GM21825 (cell line): ENCODE results near the gene TTC17.
A peak's percentile ranks its signal among the peaks of the same experiment; 100 is the strongest.
"Not testable (repeated sequence)": the region's sequence is repeated elsewhere in the genome, so short reads cannot be mapped to it uniquely, and the experiment has no call there.

ENCODE experiments used
- ATAC-seq: cut with Tn5 transposase; IDR thresholded peaks from one replicate; pipeline ENCODE4 v1.9.1; 2021; ENCODE audit warnings: mild to moderate bottlenecking, moderate library complexity; ENCODE audit not compliant: unreplicated experiment

Gene TTC17

GRCh38 chr11:43384393-43384792, 25.7 kb downstream of the TTC17 start:
- ATAC-seq: no peak

- ATAC-seq: no peak
These were observed 34.0 kb downstream of the TTC17 start for GRCh38 chr11:43392713-43393112.

DNA sequence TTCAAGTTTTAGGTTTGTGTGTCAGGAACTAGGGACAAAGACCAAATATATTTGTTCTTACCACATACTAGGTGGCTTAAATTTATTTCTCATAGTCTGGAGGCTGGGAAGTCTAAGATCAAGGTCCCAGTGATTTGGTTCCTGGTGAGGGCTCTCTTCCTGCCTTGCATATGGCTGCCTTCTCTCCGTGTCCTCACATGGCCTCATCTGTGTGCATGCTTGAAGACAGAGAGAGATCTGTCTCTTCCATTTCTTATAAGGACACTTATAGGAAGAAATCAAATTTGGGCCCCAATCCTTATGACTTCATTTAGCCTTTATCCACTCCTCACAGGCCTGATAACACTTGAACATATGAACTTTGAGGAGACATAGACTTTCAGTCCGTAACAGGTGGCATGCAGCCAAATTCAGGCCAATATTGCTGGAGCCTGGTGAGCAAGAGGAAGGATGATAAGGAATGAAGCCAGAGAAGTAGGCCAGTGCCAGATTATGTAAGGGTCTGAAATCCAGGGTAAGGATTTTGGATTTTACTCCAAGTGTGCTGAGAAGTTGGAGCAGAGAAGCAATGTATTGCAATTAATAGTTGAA, 35.1 kb downstream of the TTC17 start:
- no peak for ATAC-seq

- no peak for ATAC-seq
These were observed 37.9 kb downstream of the TTC17 start for GRCh38 chr11:43396617-43397016.

DNA sequence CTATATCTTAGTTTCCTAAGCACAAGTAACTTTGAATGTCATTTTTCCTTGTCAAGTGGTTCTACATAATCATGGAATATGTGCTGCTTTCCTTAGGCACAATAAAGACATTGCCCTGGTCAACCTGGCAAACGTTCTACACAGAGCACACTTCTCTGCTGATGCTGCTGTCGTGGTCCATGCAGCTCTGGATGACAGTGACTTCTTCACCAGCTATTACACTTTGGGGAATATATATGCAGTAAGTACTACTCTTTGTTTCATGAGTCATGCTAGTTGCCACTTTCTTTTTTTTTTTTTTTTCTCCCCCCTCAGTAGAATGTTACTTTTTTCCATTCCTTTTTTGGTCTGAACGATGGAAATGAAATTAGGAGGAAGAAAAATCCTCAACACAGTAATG, 38.5 kb downstream of the TTC17 start:
- ATAC-seq: no peak

DNA sequence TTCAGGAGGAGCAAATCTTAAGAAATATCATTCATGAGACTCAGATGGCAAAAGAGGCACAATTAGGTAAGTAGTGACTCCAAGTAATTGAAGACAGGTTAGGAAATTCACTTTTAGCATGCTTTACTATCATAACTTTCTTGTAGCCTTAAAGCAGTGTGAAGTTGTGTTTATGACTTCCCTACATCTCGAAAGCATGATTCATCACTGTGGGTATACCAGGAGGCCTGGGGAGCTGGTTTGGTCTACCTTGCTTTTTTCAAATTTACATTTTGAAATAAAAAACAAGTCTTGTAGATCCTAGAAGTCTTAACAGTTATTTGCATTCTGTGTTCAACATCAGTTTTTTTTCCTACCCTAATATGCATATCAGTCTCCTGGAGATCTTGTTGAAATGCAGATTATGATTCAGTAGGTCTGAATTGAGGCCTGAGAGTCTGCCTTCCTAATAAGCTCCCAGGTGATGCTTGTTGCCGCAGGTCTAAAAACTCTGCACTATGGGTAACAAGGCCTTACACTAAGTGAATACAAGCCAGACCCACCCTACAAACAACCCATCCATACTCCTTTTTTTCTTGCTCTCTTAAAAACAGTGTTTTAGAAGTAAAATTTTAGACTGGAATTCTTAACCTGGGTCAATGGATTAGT, 41.4 kb downstream of the TTC17 start:
- no peak for ATAC-seq

- no peak for ATAC-seq
These were observed 42.5 kb downstream of the TTC17 start for GRCh38 chr11:43401252-43401651.

DNA sequence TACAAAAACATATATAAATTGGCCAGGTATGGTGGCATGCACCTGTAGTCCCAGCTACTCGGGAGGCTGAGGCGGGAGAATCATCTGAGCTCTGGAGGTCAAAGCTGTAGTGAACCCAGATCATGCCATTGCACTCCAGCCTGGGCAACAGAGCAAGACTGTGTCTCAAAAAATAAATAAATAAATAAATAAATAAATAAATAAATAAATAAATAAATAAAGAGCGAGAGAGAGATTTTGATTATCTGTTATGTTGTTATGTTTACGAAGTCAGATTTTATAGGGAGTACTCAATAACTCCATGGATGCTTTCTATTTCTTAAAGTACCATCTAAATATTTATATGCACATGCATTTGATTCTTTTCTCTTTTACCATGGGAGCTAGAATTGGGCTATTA, 43.1 kb downstream of the TTC17 start:
- ATAC-seq: not testable (repeated sequence)

- ATAC-seq: no peak
These were observed 44.9 kb downstream of the TTC17 start for GRCh38 chr11:43403357-43404231.

DNA sequence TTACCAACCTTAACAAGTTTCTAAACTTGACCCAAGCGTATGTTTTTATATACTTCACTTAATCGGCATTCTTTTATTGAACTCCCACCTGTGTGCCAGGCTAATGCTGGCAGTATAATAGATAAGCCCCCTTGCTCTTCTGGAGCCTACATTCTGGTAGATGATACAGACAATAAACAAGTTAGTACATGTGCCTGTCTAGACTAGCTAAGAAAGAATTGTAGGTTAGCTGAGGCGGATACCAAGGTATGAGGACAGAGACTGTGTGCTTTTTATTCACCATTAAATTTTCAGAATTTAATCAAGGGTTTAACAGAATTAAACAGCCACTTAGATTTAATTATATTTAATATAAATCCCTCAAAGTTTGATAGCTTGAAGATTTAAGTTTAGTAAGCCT, 45.7 kb downstream of the TTC17 start:
- ATAC-seq: no peak

DNA sequence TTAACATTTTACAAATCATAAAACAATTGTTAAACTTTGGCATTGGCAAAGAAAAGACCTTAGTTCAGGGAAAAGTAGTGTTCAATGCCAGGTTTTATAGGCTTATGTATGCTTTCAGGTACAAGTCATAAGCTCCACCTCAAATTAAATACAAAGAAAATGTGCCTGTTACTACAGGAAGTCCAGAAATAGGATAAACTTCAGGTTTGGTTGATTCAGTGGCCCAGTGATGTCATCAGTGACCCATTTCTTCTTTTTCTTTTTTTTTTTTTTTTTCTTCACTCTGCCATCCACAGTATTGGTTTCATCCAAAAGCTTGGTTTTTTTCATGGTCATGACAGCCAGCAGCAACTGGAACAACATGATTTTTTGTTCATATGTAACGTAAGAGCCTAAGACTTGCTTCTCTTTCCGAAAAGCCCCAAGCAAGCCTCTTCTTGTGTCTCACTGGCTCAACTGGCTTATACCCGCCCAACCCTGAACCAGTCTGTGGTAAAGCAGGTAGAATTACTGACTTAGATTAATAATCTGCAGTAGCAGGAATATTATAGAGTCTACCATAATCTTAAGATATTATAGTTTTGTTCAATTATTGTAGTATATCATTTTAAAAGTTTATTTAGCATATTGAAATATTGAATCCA, 46.2 kb downstream of the TTC17 start:
- ATAC-seq: no peak

- no peak for ATAC-seq
These were observed 49.6 kb downstream of the TTC17 start for GRCh38 chr11:43408277-43408676.

- no peak for ATAC-seq
These were observed 51.7 kb downstream of the TTC17 start for GRCh38 chr11:43410394-43410793.

DNA sequence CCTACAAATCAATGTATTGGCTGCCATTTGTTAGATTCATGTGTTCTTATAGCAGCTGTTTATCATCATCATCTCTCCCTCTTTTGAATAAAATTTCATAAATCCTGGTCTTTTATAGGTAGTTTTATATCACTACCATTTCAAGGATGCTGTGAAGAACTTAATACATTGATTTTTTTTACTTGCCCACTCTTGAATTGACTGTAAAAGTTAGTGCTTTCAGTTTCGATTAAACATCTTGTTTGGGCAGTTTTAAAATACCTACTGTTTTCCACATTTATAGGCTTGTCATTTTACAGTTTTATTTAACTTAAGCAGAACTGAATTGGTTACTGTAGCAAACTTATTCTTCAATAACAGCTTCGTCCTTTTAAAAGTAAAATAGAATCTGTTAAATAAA, 59.5 kb downstream of the TTC17 start:
- ATAC-seq: no peak

- peak; percentile 64 for ATAC-seq
These were observed 60.7 kb downstream of the TTC17 start for GRCh38 chr11:43419460-43419859.

GRCh38 chr11:43427971-43428370, 69.3 kb downstream of the TTC17 start:
- ATAC-seq: no peak

DNA sequence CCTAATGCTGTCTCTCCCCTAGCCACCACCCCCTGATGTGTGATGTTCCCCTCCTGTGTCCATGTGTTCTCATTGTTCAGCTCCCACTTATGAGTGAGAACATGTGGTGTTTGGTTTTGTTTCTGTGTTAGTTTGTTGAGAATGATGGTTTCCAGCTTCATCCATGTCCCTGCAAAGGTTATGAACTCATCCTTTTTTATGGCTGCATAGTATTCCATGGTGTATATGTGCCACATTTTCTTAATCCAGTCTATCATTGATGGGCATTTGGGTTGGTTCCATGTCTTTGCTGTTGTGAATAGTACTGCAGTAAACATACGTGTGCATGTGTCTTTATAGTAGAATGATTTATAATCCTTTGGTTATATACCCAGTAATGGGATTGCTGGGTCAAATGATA, 72.2 kb downstream of the TTC17 start:
- ATAC-seq: not testable (repeated sequence)

DNA sequence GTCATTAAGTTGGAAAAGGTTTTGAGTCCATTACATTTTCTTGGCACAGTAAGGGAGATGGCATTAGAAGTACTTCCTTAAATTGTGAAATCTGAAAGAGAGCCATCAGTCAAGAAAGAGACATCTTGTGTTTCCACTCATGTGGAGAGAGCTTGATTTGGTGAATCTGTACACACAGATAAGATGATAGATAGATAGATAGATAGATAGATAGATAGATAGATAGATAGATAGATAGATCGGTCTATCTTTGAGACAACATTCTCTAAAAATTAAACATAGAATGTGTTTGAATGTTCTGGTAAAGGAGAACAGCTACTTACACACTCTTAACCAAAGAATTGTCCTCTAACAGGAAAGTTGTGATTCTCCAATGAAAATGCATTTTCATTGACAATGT, 76.2 kb downstream of the TTC17 start:
- ATAC-seq: no peak

GRCh38 chr11:43440486-43440885, 81.8 kb downstream of the TTC17 start:
- ATAC-seq: no peak

DNA sequence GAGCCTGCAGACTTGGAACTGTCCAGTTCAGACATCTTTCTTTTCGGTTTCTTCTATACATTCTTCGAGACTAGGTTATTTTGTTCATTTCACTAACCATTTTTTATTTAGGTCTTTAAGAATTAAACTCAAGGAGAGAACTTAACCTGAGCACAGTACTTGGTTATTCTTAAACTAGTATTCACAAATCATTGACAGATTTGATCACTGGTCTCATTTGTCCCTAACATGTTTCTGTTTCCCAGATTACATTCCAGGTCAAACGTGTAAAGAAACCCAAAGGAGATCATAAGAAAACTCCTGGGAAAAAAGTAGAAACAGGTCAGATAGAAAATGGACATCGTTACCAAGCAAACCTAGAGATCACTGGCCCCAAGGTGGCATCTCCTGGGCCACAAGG, 85.1 kb downstream of the TTC17 start:
- ATAC-seq: no peak

- ATAC-seq: no peak
These were observed 88.4 kb downstream of the TTC17 start for GRCh38 chr11:43447151-43447550.

DNA sequence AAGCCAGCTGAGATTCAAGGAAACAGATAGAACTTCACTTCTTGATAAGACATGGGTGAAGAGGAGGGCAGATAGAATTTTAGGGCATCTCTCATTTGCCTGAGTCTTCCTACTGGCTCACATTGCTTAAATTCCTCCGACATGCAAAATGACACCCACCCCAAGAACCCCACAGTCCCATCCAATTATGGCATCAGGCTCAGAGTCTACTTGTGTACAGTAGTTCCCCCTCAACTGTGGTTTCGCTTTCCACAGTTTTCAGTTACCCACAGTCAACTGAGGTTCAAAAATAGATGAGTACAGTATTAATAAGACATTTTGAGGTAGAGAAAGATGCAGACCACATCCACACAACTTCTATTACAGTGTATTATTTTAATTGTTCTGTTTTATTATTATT, 99.8 kb downstream of the TTC17 start:
- ATAC-seq: no peak
